SU-DHL-6 (cell line): Measurements from ENCODE around the gene HIBCH.

Source experiments
- EZH2phosphoT487 ChIP-seq: fragments of 200-600 bp; sonication (generic), shearing (Covaris generic); conservative IDR thresholded peaks from 2 replicates; pipeline ENCODE4 v1.6.1; 2018; ENCODE audit warnings: mild to moderate bottlenecking, antibody characterized with exemption, low read length, moderate library complexity, mixed read lengths
- TF ChIP-seq, protein P1 (sequence below): fragments of 200-600 bp; sonication (generic); IDR thresholded peaks from one replicate; pipeline ENCODE4 v1.5.1; 2017; ENCODE audit warnings: antibody characterized with exemption, mild to moderate bottlenecking, low read length, moderate library complexity; ENCODE audit not compliant: insufficient read depth, poor library complexity, severe bottlenecking

- TF ChIP-seq, protein P1, sequence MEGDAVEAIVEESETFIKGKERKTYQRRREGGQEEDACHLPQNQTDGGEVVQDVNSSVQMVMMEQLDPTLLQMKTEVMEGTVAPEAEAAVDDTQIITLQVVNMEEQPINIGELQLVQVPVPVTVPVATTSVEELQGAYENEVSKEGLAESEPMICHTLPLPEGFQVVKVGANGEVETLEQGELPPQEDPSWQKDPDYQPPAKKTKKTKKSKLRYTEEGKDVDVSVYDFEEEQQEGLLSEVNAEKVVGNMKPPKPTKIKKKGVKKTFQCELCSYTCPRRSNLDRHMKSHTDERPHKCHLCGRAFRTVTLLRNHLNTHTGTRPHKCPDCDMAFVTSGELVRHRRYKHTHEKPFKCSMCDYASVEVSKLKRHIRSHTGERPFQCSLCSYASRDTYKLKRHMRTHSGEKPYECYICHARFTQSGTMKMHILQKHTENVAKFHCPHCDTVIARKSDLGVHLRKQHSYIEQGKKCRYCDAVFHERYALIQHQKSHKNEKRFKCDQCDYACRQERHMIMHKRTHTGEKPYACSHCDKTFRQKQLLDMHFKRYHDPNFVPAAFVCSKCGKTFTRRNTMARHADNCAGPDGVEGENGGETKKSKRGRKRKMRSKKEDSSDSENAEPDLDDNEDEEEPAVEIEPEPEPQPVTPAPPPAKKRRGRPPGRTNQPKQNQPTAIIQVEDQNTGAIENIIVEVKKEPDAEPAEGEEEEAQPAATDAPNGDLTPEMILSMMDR = no peak
- TF ChIP-seq EZH2phosphoT487 = no peak
These were observed 35.8 kb downstream of the HIBCH start for GRCh38 chr2:190283783-190284182.
